ENCODE data around the gene CLEC4G. TPM values are rescaled to one million over a fixed set of nuclear protein-coding genes. Genes with fewer than 3 reads are reported as not detected.

CLEC4G gene
- total RNA-seq, 1 experiment from 2014 or later = 0.55 TPM

GRCh38 chr19:7680606-7681339, 51.1 kb downstream of the CLEC4G start, which contains the start of gene TRAPPC5 (continued):
- TF ChIP-seq, protein P1, sequence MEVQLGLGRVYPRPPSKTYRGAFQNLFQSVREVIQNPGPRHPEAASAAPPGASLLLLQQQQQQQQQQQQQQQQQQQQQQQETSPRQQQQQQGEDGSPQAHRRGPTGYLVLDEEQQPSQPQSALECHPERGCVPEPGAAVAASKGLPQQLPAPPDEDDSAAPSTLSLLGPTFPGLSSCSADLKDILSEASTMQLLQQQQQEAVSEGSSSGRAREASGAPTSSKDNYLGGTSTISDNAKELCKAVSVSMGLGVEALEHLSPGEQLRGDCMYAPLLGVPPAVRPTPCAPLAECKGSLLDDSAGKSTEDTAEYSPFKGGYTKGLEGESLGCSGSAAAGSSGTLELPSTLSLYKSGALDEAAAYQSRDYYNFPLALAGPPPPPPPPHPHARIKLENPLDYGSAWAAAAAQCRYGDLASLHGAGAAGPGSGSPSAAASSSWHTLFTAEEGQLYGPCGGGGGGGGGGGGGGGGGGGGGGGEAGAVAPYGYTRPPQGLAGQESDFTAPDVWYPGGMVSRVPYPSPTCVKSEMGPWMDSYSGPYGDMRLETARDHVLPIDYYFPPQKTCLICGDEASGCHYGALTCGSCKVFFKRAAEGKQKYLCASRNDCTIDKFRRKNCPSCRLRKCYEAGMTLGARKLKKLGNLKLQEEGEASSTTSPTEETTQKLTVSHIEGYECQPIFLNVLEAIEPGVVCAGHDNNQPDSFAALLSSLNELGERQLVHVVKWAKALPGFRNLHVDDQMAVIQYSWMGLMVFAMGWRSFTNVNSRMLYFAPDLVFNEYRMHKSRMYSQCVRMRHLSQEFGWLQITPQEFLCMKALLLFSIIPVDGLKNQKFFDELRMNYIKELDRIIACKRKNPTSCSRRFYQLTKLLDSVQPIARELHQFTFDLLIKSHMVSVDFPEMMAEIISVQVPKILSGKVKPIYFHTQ (CRISPR knock-in tag; IDR thresholded peaks at IDR 0.05) = no peak
- TF ChIP-seq CREM (CRISPR knock-in tag; IDR thresholded peaks at IDR 0.05) = 0 out of 2 replicates have a peak, but pooled peaks have one; percentile 31
- TF ChIP-seq E2F5 (CRISPR knock-in tag; IDR thresholded peaks at IDR 0.05) = peak; percentile 82
- no peak for TF ChIP-seq TCF7 (CRISPR knock-in tag; IDR thresholded peaks at IDR 0.05; ENCODE audit: low read depth)
- 0 out of 2 replicates have a peak, but pooled peaks have one; percentile 37 for TF ChIP-seq KAT7 (CRISPR knock-in tag; IDR thresholded peaks at IDR 0.05; ENCODE audit: borderline replicate concordance)
- TF ChIP-seq ETV6 (CRISPR knock-in tag; IDR thresholded peaks at IDR 0.05) = peak; percentile 73
- no peak for TF ChIP-seq PRRX2 (CRISPR knock-in tag; IDR thresholded peaks at IDR 0.05)
- no peak; the same call in 1 of the 2 replicates for TF ChIP-seq FOXP1 (CRISPR knock-in tag; IDR thresholded peaks at IDR 0.05; ENCODE audit: borderline replicate concordance)
- no peak for TF ChIP-seq NFYB (CRISPR knock-in tag; conservative IDR thresholded peaks at IDR 0.05; ENCODE audit: low read depth)
- no peak for TF ChIP-seq MLX (CRISPR knock-in tag; IDR thresholded peaks at IDR 0.05)
- TF ChIP-seq, protein P2, sequence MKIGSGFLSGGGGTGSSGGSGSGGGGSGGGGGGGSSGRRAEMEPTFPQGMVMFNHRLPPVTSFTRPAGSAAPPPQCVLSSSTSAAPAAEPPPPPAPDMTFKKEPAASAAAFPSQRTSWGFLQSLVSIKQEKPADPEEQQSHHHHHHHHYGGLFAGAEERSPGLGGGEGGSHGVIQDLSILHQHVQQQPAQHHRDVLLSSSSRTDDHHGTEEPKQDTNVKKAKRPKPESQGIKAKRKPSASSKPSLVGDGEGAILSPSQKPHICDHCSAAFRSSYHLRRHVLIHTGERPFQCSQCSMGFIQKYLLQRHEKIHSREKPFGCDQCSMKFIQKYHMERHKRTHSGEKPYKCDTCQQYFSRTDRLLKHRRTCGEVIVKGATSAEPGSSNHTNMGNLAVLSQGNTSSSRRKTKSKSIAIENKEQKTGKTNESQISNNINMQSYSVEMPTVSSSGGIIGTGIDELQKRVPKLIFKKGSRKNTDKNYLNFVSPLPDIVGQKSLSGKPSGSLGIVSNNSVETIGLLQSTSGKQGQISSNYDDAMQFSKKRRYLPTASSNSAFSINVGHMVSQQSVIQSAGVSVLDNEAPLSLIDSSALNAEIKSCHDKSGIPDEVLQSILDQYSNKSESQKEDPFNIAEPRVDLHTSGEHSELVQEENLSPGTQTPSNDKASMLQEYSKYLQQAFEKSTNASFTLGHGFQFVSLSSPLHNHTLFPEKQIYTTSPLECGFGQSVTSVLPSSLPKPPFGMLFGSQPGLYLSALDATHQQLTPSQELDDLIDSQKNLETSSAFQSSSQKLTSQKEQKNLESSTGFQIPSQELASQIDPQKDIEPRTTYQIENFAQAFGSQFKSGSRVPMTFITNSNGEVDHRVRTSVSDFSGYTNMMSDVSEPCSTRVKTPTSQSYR (CRISPR knock-in tag; IDR thresholded peaks at IDR 0.05) = no peak
- peak; percentile 82 for TF ChIP-seq CTCF (IDR thresholded peaks at IDR 0.05)
- TF ChIP-seq USF1 (CRISPR knock-in tag; IDR thresholded peaks at IDR 0.05) = 0 out of 2 replicates have a peak, but pooled peaks have one; percentile 15
- no peak for TF ChIP-seq E2F1 (CRISPR knock-in tag; IDR thresholded peaks at IDR 0.05)
- no peak for TF ChIP-seq FOXJ3 (CRISPR knock-in tag; IDR thresholded peaks at IDR 0.05; ENCODE audit: borderline replicate concordance)
- TF ChIP-seq NFE2L1 (CRISPR knock-in tag; IDR thresholded peaks at IDR 0.05) = no peak
- TF ChIP-seq FOXK1 (CRISPR knock-in tag; IDR thresholded peaks at IDR 0.05) = peak; percentile 68
- peak; percentile 33; the same call in 1 of the 2 replicates for TF ChIP-seq TP53 (CRISPR knock-in tag; IDR thresholded peaks at IDR 0.05)
- 0 out of 2 replicates have a peak, but pooled peaks have one; percentile 21 for TF ChIP-seq ZNF219 (CRISPR knock-in tag; IDR thresholded peaks at IDR 0.05; ENCODE audit: borderline replicate concordance)
- TF ChIP-seq TEAD4 (CRISPR knock-in tag; IDR thresholded peaks at IDR 0.05) = no peak
- no peak; the same call in 1 of the 2 replicates for TF ChIP-seq ZNF121 (CRISPR knock-in tag; IDR thresholded peaks at IDR 0.05)
- no peak for TF ChIP-seq ZBTB21 (CRISPR knock-in tag; IDR thresholded peaks at IDR 0.05; ENCODE audit: borderline replicate concordance)
- no peak for TF ChIP-seq CREB1 (CRISPR knock-in tag; IDR thresholded peaks at IDR 0.05)
- TF ChIP-seq EMX1 (CRISPR knock-in tag; IDR thresholded peaks at IDR 0.05) = no peak
- TF ChIP-seq ATF3 (CRISPR knock-in tag; conservative IDR thresholded peaks at IDR 0.05) = no peak
- peak; percentile 77; the same call in 1 of the 2 replicates for TF ChIP-seq HMGXB4 (CRISPR knock-in tag; IDR thresholded peaks at IDR 0.05)
